Measurements from ENCODE around the gene DGCR8. TPM values are rescaled to one million over a fixed set of nuclear protein-coding genes. Genes with fewer than 3 reads are reported as not detected.
A peak's percentile ranks its signal among the peaks of the same experiment; 100 is the strongest.

The DGCR8 gene
- total RNA-seq, 1 experiment from 2014 or later: 53.1 TPM

DNA sequence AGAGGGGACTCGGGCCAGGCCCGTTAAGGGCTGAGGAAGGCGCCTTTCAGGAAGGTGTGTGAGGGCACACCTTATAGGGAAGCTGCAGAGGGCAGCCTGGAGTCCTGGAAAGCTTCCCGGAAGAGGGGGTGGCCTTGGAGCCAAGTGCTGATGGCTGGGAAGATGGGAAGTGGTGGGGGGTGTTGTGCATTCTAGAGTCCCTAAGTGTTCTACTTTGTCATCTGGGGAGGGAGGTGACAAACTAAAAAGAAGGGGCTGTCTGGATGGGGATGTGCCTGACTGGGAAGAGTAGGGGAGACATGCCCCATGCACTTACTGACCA lies 58.3 kb downstream of the DGCR8 start:
- no peak for DNase-seq
- H3K36me3 Mint-ChIP-seq (ENCODE audit: insufficient read depth, unreplicated experiment): no peaks in the 10 kb centered on the region
- Histone ChIP-seq H3K27me3 (replicated peaks; ENCODE audit: control insufficient read depth, insufficient read depth, low read length) (no peaks in the 10 kb centered on the region), H3K9me3 (no peaks in the 10 kb centered on the region), H3K4me3 (ENCODE audit: low read depth, low read length) (no peak overlapping the region), H3K4me1 (no peaks in the 10 kb centered on the region), H3K36me3 (ENCODE audit: control insufficient read depth, insufficient read depth, low read length) (no peaks in the 10 kb centered on the region)
- TF ChIP-seq, protein P1, sequence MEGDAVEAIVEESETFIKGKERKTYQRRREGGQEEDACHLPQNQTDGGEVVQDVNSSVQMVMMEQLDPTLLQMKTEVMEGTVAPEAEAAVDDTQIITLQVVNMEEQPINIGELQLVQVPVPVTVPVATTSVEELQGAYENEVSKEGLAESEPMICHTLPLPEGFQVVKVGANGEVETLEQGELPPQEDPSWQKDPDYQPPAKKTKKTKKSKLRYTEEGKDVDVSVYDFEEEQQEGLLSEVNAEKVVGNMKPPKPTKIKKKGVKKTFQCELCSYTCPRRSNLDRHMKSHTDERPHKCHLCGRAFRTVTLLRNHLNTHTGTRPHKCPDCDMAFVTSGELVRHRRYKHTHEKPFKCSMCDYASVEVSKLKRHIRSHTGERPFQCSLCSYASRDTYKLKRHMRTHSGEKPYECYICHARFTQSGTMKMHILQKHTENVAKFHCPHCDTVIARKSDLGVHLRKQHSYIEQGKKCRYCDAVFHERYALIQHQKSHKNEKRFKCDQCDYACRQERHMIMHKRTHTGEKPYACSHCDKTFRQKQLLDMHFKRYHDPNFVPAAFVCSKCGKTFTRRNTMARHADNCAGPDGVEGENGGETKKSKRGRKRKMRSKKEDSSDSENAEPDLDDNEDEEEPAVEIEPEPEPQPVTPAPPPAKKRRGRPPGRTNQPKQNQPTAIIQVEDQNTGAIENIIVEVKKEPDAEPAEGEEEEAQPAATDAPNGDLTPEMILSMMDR (IDR thresholded peaks at IDR 0.05; ENCODE audit: insufficient read depth in 1 of 2, low read depth in 1 of 2, low read length in 1 of 2, severe bottlenecking in 1 of 2, unreplicated experiment in 1 of 2): no peak
- CTCF ChIA-PET: no interaction called here
- H3K27me3 Mint-ChIP-seq (ENCODE audit: insufficient read depth, unreplicated experiment): no peaks in the 10 kb centered on the region
- no peak overlapping the region for H3K4me3 Mint-ChIP-seq (ENCODE audit: unreplicated experiment)
- H3K27ac Mint-ChIP-seq (ENCODE audit: unreplicated experiment): no peak overlapping the region
- H3K4me1 Mint-ChIP-seq (ENCODE audit: low read depth, unreplicated experiment): no peaks in the 10 kb centered on the region
- no TSS peak for BruUV-seq (replicated peaks)
- H3K9me3 Mint-ChIP-seq (ENCODE audit: unreplicated experiment): no peaks in the 10 kb centered on the region
- intact Hi-C loops (cut with micrococcal nuclease; ENCODE audit: unreplicated experiment): no loop called here
- POLR2A ChIA-PET: no interaction called here

GRCh38 chr22:20138868-20139267 lies 58.8 kb downstream of the DGCR8 start:
- intact Hi-C loops (cut with micrococcal nuclease; ENCODE audit: unreplicated experiment): no loop called here

DNA sequence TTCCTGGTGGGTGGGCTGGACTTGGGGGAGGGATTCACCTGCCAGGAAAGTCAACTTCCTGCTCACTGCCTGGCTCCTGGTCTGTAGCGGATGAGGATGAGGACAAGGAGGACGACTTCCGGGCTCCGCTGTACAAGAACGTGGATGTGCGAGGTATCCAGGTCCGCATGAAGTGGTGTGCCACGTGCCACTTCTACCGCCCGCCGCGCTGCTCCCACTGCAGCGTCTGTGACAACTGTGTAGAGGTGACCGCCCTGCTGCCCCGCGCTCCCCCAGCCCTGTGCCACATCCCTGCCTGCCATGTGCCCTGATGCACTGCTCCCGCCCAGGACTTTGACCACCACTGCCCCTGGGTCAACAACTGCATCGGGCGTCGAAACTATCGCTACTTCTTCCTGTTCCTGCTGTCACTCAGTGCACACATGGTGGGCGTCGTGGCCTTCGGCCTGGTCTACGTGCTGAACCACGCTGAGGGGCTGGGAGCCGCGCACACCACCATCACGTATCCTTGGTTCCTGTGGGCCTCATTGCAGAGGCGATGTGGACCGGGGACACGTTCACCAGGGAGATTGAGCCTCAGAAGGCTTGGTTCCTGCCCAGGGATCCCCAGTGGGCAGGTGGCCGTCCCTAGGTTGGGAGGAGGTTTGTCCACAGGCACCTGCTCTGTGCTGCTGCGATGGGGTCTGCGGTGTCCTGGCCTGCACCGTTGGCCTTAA lies 59.5 kb downstream of the DGCR8 start:
- POLR2A ChIA-PET: no interaction called here
- H3K36me3 ChIP-seq (ENCODE audit: control insufficient read depth, insufficient read depth, low read length): no peaks in the 10 kb centered on the region
- no peaks in the 10 kb centered on the region for H3K4me1 ChIP-seq
- H3K36me3 Mint-ChIP-seq (ENCODE audit: insufficient read depth, unreplicated experiment): no peaks in the 10 kb centered on the region
- peak overlapping the region; percentile 59 for H3K27ac Mint-ChIP-seq (ENCODE audit: unreplicated experiment)
- H3K4me3 ChIP-seq (ENCODE audit: low read depth, low read length): no peak overlapping the region
- TF ChIP-seq, protein P1 (IDR thresholded peaks at IDR 0.05; ENCODE audit: insufficient read depth in 1 of 2, low read depth in 1 of 2, low read length in 1 of 2, severe bottlenecking in 1 of 2, unreplicated experiment in 1 of 2): no peak
- H3K4me3 Mint-ChIP-seq (ENCODE audit: unreplicated experiment): no peak overlapping the region
- H3K27me3 Mint-ChIP-seq (ENCODE audit: insufficient read depth, unreplicated experiment): no peaks in the 10 kb centered on the region
- H3K4me1 Mint-ChIP-seq (ENCODE audit: low read depth, unreplicated experiment): no peaks in the 10 kb centered on the region
- H3K9me3 Mint-ChIP-seq (ENCODE audit: unreplicated experiment): no peaks in the 10 kb centered on the region
- no TSS peak for BruUV-seq (replicated peaks)
- intact Hi-C loops (cut with micrococcal nuclease; ENCODE audit: unreplicated experiment): no loop called here
- H3K9me3 ChIP-seq: no peaks in the 10 kb centered on the region
- CTCF ChIA-PET: interaction anchor here (0.7 kb wide), 2 partner anchors 72 to 484 kb away, joined by 4 read pairs; no protein-coding TSS in a partner anchor
- no peak for DNase-seq
- no peaks in the 10 kb centered on the region for H3K27me3 ChIP-seq (replicated peaks; ENCODE audit: control insufficient read depth, insufficient read depth, low read length)

More at GRCh38 chr22:20138868-20139267, 58.8 kb downstream of the DGCR8 start:
- Mint-ChIP-seq H3K4me1 (ENCODE audit: low read depth, unreplicated experiment) (no peaks in the 10 kb centered on the region), H3K36me3 (ENCODE audit: insufficient read depth, unreplicated experiment) (no peaks in the 10 kb centered on the region), H3K9me3 (ENCODE audit: unreplicated experiment) (no peaks in the 10 kb centered on the region), H3K27ac (ENCODE audit: unreplicated experiment) (no peak overlapping the region), H3K4me3 (ENCODE audit: unreplicated experiment) (no peak overlapping the region), H3K27me3 (ENCODE audit: insufficient read depth, unreplicated experiment) (no peaks in the 10 kb centered on the region)
- BruUV-seq (replicated peaks): no TSS peak
- Histone ChIP-seq H3K9me3 (no peaks in the 10 kb centered on the region), H3K27me3 (replicated peaks; ENCODE audit: control insufficient read depth, insufficient read depth, low read length) (no peaks in the 10 kb centered on the region), H3K4me1 (no peaks in the 10 kb centered on the region), H3K4me3 (ENCODE audit: low read depth, low read length) (no peak overlapping the region), H3K36me3 (ENCODE audit: control insufficient read depth, insufficient read depth, low read length) (no peaks in the 10 kb centered on the region)
- no peak for DNase-seq
- TF ChIP-seq, protein P1 (IDR thresholded peaks at IDR 0.05; ENCODE audit: insufficient read depth in 1 of 2, low read depth in 1 of 2, low read length in 1 of 2, severe bottlenecking in 1 of 2, unreplicated experiment in 1 of 2): no peak
- CTCF ChIA-PET: interaction anchor here (0.7 kb wide), 2 partner anchors 71 to 485 kb away, joined by 4 read pairs; no protein-coding TSS in a partner anchor
- POLR2A ChIA-PET: no interaction called here

All from Caco-2 (cell line).